GM19324 (cell line): Measurements from ENCODE around the gene TNFRSF25.
"Not testable (repeated sequence)": the region's sequence is repeated elsewhere in the genome, so short reads cannot be mapped to it uniquely, and the experiment has no call there.

ENCODE experiments used
- ATAC-seq: cut with Tn5 transposase; IDR thresholded peaks from one replicate; pipeline ENCODE4 v1.9.1; 2021; ENCODE audit warnings: mild to moderate bottlenecking, moderate library complexity; ENCODE audit not compliant: unreplicated experiment, low FRiP score

The TNFRSF25 gene

DNA sequence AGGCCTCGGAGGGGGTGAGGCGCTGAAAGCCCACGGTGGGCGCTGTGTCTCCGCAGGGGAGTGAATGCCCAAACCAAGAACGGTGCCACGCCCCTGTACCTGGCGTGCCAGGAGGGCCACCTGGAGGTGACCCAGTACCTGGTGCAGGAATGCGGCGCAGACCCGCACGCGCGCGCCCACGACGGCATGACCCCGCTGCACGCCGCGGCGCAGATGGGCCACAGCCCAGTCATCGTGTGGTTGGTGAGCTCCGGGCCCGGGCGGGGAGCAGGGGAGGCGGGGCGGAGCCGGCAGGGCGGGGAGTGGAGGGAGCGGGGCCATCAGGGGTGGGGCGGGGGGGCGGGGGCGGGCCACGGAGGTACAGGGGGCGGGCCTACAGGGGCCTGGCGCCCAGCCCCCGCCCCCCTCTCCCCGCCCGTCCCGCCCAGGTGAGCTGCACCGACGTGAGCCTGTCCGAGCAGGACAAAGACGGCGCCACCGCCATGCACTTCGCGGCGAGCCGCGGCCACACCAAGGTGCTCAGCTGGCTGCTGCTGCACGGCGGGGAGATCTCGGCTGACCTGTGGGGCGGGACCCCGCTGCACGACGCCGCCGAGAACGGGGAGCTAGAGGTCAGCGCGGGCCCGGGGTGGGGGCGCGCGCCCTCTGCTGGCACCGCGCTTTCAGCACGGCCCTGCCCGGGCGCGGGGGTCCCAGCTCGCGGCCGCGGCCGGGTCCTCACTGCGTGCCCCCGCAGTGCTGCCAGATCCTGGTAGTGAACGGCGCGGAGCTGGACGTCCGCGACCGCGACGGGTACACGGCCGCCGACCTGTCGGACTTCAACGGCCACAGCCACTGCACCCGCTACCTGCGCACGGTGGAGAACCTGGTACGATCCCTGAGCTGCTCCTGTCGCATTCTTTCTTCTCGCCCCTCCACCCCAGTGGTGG lies 25.5 kb downstream of the TNFRSF25 start:
- no peak for ATAC-seq

DNA sequence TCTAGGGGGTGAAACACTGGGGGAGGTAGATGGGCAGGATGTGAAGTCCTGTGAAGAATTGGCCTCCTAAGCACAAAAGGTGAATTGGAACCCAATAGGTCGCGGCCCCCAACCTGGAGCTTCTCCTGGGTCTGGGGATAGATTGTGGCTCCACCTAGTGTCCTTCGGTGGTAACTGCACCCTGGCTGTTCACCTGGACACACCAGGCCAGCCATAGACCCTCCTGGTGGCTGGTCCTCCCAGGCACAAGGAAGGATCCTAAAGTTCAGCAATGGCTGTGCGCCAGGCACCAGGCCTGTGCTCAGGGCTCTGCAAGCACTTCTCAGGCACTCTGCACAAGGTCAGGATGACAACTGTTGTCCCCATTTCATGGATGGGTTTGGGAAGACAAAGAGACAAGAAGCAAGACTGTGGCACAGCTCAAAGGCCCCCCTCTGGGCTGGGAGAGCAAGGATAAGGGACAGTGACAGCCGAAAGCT lies 27.9 kb downstream of the TNFRSF25 start:
- no peak for ATAC-seq

DNA sequence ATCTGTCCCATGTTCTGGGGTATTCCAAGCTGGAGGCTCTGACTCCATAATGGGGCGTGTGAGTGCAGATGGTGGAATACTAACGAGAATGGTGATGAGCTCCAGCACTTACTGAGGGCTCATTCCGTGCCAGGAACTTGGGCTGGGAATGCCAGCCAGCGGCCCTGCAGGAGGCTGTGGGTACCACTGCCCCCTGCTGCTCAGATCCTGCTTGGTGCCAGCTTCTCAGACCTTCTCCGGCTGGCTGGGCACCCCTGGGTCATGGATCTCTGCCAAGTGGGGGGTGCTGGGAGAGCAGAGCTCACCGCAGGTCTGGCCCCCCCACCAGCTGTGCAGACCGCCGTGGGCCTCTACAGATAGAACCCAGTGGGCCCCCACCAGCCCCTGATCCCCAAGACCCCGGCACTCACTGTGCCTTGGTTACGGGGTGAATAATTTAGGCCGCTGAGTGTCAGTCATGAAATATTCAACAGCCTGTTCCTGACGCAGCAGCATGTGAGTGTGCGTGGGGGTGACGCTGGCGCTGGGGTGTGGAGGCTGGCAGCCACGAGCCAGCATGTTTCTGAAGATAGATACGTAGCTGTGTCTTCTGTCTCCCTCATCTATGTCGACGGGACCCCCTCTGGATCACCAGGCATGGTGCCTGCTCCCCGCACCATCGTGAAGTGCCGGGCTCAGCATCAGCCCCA lies 28.8 kb downstream of the TNFRSF25 start:
- not testable (repeated sequence) for ATAC-seq

DNA sequence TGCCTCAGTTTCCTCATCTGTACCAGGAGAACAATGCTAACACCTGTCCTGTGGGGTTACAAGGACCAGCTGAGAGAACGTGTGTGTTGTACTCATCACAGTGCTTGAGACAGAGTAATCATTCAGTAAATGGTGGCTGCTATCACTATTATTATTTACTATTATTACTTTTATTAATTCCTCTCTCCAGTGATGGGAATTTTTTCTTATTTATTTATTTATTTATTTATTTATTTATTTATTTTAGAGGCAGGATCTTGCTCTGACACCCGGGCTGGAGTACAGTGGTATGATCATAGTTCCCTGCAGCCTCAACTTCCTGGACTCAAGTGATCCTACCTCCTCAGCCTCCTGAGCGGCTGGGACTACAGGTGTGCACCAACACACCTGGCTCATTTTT lies 29.7 kb downstream of the TNFRSF25 start:
- ATAC-seq: not testable (repeated sequence)

DNA sequence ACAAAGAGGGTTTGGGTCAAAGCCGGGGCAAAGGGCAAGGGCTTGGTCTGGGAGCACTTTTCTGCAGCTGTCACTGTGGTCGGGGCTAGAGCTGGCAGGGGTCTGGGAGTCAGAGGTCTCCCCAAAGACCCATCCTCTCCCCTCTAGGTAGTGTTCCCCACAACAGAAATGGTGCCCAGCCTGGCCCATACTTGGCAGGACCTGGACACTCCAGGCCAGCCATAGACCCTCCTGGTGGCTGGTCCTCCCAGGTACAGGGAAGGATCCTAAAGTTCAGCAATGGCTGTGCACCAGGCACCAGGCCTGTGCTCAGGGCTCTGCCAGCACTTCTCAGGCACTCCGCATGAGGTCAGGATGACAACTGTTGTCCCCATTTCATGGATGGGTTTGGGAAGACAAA lies 30.4 kb downstream of the TNFRSF25 start:
- ATAC-seq: no peak

DNA sequence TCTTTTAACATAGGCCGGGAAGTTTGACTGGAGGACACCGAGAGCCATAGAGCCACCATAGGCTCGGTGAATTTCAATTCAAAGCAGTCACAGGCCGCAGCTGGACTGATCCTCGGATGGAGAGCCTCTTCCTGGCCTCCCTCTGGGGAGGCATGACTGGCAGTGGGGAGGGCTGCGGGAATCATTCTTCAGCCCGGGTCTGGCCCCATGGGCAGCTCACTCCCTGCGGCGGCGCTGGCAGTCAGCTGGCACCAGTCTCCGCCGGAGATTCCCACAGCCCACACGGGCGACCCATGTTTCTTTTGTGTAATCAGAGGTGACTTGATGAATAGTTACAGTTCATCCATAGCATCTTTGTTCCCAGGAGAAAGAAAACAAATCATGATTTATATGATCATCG lies 30.8 kb downstream of the TNFRSF25 start:
- ATAC-seq: no peak

DNA sequence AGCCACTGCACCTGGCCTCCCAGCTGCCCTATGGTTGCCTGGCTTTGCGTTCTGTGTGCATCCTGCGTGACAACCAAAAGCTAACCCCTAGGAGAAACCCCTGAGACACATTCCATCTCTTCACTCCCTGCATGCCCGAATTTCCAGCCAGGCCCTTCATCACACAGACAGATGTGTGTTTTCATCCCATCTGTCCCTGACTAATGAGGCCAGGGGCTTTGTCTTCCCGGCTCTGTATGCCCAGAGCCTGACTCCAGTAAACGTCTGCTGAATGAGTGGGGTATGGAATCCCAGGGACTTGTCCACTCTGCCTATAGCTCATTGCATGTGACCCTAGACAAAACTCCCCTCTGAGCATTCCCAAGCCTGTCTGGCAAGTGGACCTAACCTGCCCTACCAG lies 31.8 kb downstream of the TNFRSF25 start:
- ATAC-seq: no peak

DNA sequence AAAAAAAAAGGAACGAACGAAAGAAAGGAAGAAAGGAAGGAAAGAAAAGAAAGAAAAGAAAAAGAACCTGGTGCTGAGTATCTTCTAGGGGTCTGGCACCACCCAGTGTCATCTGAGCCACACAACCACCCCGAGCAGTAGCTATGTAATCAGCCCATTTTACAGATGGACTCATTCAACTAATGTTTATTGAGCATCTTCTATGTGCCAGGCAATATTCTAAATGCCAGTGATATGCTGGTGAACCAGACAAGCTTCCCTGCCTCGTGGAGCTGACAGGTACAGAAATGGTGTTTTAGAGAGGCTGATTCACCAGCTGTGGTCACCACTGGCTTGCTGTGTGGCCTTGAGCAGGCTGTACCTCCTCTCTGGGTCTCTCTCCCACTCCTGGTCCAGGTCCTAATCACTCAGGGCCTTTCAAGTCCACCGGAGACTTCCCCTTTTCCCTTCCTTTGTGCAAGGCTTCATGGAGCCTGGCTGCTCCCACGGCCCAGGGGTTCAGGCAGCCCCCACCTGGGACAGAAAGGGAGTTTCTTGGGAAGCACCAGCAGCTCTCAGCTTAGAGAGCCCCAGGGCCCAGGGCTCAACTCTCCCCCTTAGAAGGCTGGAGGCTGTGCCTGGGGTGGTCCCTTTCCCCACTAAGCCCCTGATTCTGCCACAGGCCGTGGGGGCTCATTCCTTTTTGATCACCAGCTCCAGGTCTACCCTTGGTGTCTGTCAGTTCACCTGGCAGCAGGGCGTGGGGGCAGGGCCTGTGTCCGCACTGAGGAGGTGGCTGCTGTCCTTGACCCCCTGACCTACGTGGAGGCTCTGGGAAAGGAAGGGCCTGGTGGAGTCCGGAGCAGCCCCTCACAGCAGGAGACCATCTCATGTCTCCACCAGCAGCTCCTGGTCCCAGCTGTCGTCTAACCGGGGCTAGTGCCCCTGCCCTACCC lies 34.1 kb downstream of the TNFRSF25 start:
- ATAC-seq: not testable (repeated sequence)

DNA sequence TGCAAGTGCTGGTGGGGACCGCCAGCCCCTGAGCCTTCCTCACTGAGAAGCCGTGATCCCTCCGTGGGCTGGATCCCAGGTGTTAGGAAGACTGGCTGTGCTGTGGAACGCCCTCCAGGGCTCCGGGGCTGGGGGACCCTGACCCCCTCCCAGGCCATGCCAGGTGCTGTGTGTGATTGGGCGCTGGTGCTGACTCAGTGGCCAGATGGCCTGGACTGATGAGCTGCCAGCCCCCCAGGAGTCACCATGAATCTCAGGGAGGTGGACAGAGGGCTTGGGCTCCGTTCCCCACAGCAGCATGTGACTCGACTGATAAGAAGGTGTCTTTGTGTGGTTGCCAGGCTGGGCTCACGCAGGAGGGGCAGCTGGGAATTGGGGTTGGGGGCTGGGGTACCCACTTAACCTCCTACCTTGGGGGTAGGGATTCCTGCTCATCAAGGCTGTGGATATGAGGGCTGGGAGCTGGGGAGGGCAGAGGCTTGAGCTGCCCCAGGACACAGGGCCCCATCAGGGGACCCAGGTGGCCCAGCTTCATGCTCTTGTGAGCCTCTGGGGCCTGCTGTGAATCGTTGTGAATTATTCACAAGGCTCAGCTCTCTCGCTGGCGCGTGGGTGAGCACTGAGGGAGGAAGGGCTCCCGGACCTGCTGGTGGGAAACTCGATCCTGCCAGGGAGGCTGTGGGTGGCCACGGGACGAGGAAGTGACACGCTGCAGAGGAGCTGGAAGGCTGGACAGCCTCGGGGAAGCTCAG lies 36.1 kb downstream of the TNFRSF25 start:
- not testable (repeated sequence) for ATAC-seq

DNA sequence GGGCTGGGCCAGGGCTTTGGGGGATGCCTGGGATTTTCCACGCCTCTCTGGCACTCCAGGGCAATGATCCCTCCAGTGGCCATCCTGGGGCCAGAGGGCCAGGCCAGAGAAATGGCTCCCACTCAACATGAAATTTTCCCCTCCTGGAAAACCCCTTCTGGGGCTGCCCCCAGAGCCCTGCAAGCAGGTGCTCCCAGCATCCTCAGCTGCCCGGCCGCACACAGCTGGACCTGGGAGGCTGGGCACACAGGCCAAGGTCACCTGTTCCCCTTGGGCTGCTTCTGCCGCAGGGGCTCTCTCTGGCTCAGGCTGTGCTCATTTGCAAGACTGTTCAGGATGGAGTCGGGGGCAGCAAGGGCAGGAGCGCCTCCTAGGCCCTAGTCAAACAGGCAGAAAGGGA lies 37.5 kb downstream of the TNFRSF25 start:
- ATAC-seq: not testable (repeated sequence)

DNA sequence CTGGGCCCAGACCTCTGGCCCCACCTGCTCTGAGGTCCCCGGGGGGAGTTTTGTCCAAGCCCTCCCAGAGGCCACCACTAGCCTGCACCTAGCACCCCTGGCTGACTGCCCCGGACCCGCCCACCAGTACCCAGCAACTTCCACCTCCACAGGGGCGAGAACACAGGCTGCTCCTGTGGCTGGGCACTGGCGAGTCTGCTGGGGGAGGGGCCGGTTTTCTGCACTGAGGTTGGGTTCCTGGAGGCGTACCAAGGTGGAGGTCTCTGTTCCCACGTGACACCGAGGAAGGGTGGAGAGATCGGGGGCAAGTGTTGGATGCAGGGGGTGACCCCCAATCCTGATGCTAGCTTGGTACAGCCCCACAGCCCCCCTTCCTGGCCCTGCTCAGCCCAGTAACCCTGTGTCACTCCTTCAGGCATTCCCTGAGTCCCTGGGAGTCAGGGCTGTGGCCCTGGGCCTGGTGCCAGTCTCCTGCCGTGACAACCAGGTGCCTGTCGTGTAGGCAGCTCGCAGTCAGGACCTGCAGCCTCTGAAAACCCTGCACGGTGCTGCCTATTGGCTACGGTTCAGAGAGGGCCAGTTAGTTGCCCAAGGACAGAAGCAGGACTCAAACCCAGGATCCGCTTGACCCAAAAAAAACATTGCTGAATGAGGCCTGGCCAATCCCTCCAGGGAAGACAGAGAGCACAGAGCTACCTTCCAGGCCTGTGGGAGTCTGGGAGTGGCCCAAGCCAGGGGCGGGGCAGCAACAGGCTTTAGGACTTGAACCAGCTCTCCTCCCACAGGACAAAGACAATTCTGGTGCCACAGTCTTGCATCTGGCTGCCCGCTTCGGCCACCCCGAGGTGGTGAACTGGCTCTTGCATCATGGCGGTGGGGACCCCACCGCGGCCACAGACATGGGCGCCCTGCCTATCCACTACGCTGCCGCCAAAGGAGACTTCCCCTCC lies 38.3 kb downstream of the TNFRSF25 start:
- ATAC-seq: no peak

DNA sequence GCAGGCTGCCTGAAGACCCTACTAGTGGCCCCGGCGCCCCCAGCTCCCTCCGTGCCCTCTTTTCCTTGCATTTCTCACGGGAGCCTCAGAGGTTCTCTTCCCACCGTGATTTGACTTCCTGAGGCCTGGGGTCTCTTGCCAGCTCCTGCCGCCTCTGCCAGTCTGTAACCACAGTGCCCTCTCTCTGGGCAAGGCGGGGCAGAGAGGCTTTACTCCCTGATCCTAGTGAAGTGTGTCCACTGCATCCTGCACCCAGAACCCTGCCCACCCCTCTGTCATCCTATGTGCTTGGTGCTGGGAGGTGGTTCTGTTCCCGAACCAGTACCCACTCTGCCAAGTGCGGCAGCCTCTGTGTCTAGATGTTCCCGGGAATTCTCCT lies 39.0 kb downstream of the TNFRSF25 start:
- no peak for ATAC-seq

DNA sequence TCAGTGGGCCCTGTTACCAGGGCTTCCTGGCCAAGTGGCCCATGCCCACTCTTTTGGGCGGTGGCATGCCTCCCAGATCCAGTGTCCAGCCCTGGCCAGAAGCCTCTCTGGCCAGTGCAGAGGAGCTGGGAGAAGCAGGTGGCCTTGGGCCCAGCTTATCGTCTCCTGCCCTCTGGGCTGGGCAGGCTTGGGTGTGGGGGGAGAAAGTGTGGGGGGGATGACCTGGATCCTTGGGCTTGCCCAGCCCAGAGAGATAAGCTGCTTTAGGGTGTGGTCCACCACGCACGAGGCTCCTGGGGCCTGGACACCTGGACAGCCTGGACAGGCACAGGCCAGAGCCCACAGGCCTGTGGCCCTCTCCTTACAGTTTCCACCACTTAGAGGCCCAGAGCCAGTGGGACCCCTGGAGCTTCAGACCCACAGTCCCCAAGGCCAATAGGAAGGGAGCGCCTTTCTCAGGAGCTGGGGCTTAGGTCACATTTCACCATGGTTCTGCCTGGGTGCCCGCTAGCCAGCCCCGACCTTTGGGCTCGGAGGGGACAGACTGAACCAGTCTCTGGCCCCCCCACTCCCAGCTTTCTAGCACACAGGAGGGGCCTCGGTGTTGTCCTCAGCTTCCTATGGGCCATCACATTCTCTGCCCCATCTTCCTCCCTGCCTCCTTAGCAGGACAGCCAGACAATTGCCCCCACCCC lies 39.5 kb downstream of the TNFRSF25 start:
- ATAC-seq: no peak

DNA sequence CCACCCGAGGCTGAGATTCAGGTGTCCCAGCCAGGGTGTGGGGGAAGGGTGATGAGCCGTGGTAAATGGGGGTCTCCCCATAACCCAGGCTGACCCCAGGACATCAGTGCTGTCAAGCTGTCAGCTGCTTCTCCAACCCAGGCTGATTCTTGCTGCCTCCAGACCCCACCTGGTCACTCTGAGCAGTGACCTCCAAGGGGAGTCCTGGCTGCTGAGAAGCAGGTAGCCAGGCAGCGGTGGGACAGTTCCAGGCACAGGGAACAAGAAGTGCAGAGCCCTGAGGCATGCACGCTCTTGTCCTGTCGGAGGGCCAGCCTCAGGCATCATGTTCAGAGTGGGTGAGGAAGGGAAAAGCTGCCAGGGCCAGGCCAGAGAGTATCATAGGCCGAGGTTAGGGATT lies 40.3 kb downstream of the TNFRSF25 start:
- ATAC-seq: no peak

DNA sequence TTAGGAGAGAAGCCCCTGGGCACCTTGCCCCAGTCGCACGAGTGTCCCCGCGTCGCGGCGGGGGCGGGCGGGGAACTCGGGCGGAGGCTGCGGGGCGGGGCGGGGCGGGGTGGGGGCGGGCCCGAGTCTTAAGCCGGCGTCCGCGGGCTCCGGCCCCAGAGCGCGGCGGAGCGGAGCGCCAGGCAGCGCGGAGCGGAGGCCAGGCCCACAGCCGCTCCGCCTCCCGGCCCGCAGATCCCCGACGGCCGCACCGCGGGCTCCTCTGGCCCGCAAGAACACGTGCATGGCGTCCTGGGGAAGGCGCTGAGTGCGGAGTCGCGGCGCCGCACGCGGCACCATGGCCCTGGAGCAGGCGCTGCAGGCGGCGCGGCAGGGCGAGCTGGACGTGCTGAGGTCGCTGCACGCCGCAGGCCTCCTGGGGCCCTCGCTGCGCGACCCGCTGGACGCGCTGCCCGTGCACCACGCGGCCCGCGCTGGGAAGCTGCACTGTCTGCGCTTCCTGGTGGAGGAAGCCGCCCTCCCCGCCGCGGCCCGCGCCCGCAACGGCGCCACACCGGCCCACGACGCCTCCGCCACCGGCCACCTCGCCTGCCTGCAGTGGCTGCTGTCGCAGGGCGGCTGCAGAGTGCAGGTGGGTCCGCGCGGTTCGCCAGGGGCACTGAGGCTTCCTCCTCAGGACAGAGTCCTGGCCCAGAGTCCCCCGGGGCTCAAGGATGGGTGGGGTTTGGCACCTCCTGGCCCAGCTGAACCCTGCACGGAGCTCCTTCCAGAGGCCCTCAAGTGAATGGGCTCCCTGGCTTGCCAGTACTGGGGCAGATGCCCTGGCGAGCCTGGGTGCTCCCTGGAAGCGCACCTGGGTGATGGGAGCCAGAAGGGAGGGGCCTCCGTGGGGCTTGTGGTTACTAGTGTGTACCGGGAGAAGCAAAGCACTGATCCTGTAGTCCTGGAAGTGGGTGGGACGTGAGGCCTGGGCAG lies 41.1 kb downstream of the TNFRSF25 start, which contains the start of gene ESPN:
Gene ESPN, plus strand, starts transcription at position 158 of the 975 bp plus-strand sequence. Its CDS starts 180 bp downstream, at position 338.
- no peak for ATAC-seq

DNA sequence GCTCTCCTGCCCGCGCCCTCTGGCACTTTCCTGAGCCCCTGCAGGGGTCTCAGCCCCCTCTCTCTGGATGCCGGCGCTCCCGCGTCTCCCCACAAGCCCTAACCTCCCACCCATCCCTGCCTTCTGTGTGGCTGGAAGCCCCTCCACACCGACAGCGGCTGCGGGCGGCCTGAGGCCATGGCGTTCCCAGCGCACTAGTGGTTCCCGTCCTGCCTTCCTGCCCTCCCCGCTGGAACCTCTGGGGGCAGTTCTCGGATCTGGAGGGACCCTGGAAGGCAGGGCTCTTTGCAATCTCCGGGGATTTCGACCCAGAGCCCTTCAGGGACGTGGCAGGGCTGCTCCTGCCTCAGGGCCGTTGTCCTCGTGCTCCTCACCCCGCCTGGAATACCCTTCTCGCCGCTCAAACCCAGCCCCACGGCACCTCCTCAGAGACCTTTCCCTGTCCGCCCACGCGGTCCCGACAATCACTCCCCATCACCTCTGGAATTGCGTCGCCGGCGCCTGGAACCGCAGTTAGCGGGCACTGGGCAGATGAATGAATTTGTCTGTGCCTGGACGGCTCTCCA lies 41.9 kb downstream of the TNFRSF25 start:
- ATAC-seq: no peak
